ENCODE measurements around the gene SYAP1. TPM values are rescaled to one million over a fixed set of nuclear protein-coding genes. Genes with fewer than 3 reads are reported as not detected.

SYAP1 gene
- total and polyA plus RNA-seq, 2 donors (not counting 1 experiment from before 2014, with no cell fraction given) = 19.4 to 49.7 TPM

DNA sequence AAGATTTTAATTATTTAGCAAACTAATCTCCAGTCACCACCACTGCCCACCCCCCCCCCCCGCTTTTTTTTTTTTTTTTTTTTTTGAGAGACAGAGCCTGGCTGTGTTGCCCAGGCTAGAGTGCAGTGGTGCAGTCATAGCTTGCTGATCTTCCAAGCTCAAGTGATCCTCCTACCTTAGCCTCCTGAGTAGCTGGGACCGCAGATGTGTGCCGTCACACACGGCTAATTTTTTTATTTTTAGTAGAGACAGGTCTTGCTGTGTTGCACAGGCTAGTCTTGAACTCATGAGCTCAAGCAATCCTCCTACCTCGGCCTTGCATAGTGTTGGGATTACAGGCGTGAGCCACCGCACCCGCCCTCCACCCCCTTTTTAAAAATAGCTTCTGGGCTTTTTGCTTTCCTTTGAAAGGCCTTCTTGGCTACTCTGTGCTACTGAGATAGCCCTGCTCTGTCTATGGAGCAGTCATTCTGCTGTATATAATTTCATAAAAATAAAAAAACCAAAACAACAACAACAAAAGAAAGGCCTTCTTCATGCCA is 85.6 kb downstream of the SYAP1 start:
- H3K27ac ChIP-seq (ENCODE audit: insufficient read depth, low read length) = no peak overlapping the region
- no peak overlapping the region for H2AFZ ChIP-seq (ENCODE audit: low read length)
- no peaks in the 10 kb centered on the region for H3K27me3 ChIP-seq (ENCODE audit: control insufficient read depth, insufficient read depth, low read length)
- no peaks in the 10 kb centered on the region for H3K36me3 ChIP-seq (ENCODE audit: control insufficient read depth, insufficient read depth, low read length)
- no peak overlapping the region for H3K4me2 ChIP-seq (ENCODE audit: extremely low read depth, insufficient read depth, low read length)
- H4K20me1 ChIP-seq (ENCODE audit: control insufficient read depth, extremely low read depth, insufficient read depth, low read length) = no peaks in the 10 kb centered on the region
- peaks cover 4% of the 10 kb centered on the region for H3K4me1 ChIP-seq (ENCODE audit: control insufficient read depth, extremely low read depth, insufficient read depth, low read length)
- TF ChIP-seq EZH2 (IDR thresholded peaks at IDR 0.05; ENCODE audit: low read length, missing control alignments) = no peak
- no peak for TF ChIP-seq CTCF (conservative IDR thresholded peaks at IDR 0.05 in 1 of 2, IDR thresholded peaks at IDR 0.05 in 1 of 2; ENCODE audit: low read depth in 1 of 2, low read length in 2 of 2)
- no peak overlapping the region for H3K9ac ChIP-seq (ENCODE audit: insufficient read depth, low read length)
- H3K9me3 ChIP-seq (ENCODE audit: control insufficient read depth, insufficient read depth, low read depth, low read length) = no peaks in the 10 kb centered on the region
- H3K4me3 ChIP-seq (replicated peaks in 1 of 4; ENCODE audit: control extremely low read depth in 1 of 4, insufficient read depth in 1 of 4, low read depth in 3 of 4, low read length in 4 of 4) = no peak overlapping the region
- peaks cover 6% of the 10 kb centered on the region for H3K79me2 ChIP-seq (ENCODE audit: control insufficient read depth, insufficient read depth, low read length)
- no peak for DNase-seq (ENCODE audit: low read depth in 2 of 2)

GRCh38 chrX:16807548-16807947 is 88.1 kb downstream of the SYAP1 start:
- TF ChIP-seq EZH2 (IDR thresholded peaks at IDR 0.05; ENCODE audit: low read length, missing control alignments) (no peak), CTCF (conservative IDR thresholded peaks at IDR 0.05 in 1 of 2, IDR thresholded peaks at IDR 0.05 in 1 of 2; ENCODE audit: low read depth in 1 of 2, low read length in 2 of 2) (no peak)
- Histone ChIP-seq H3K9me3 (ENCODE audit: control insufficient read depth, insufficient read depth, low read depth, low read length) (no peaks in the 10 kb centered on the region), H3K36me3 (ENCODE audit: control insufficient read depth, insufficient read depth, low read length) (no peaks in the 10 kb centered on the region), H3K27me3 (ENCODE audit: control insufficient read depth, insufficient read depth, low read length) (no peaks in the 10 kb centered on the region), H4K20me1 (ENCODE audit: control insufficient read depth, extremely low read depth, insufficient read depth, low read length) (no peaks in the 10 kb centered on the region), H3K9ac (ENCODE audit: insufficient read depth, low read length) (no peak overlapping the region), H3K4me2 (ENCODE audit: extremely low read depth, insufficient read depth, low read length) (peak overlapping the region; percentile 75), H3K27ac (ENCODE audit: insufficient read depth, low read length) (peak overlapping the region; percentile 34), H3K4me3 (replicated peaks in 1 of 4; ENCODE audit: control extremely low read depth in 1 of 4, insufficient read depth in 1 of 4, low read depth in 3 of 4, low read length in 4 of 4) (peak overlapping the region; percentile 29 to 71 (median 41)), H3K79me2 (ENCODE audit: control insufficient read depth, insufficient read depth, low read length) (peaks cover 6% of the 10 kb centered on the region), H3K4me1 (ENCODE audit: control insufficient read depth, extremely low read depth, insufficient read depth, low read length) (peaks cover 4% of the 10 kb centered on the region), H2AFZ (ENCODE audit: low read length) (no peak overlapping the region)
- DNase-seq (ENCODE audit: low read depth in 2 of 2) = peak; percentile 11 to 23

- peak; percentile 33 to 84 for DNase-seq (ENCODE audit: low read depth in 2 of 2)
- peak overlapping the region; percentile 34 for H3K27ac ChIP-seq (ENCODE audit: insufficient read depth, low read length)
- no peaks in the 10 kb centered on the region for H3K9me3 ChIP-seq (ENCODE audit: control insufficient read depth, insufficient read depth, low read depth, low read length)
- peak overlapping the region; percentile 29 to 71 (median 41) for H3K4me3 ChIP-seq (replicated peaks in 1 of 4; ENCODE audit: control extremely low read depth in 1 of 4, insufficient read depth in 1 of 4, low read depth in 3 of 4, low read length in 4 of 4)
- H3K79me2 ChIP-seq (ENCODE audit: control insufficient read depth, insufficient read depth, low read length) = peaks cover 6% of the 10 kb centered on the region
- H3K4me2 ChIP-seq (ENCODE audit: extremely low read depth, insufficient read depth, low read length) = peak overlapping the region; percentile 75
- peaks cover 4% of the 10 kb centered on the region for H3K4me1 ChIP-seq (ENCODE audit: control insufficient read depth, extremely low read depth, insufficient read depth, low read length)
- no peak overlapping the region for H3K9ac ChIP-seq (ENCODE audit: insufficient read depth, low read length)
- TF ChIP-seq CTCF (conservative IDR thresholded peaks at IDR 0.05 in 1 of 2, IDR thresholded peaks at IDR 0.05 in 1 of 2; ENCODE audit: low read depth in 1 of 2, low read length in 2 of 2) (no peak), EZH2 (IDR thresholded peaks at IDR 0.05; ENCODE audit: low read length, missing control alignments) (no peak)
- H3K36me3 ChIP-seq (ENCODE audit: control insufficient read depth, insufficient read depth, low read length) = no peaks in the 10 kb centered on the region
- no peaks in the 10 kb centered on the region for H4K20me1 ChIP-seq (ENCODE audit: control insufficient read depth, extremely low read depth, insufficient read depth, low read length)
- no peak overlapping the region for H2AFZ ChIP-seq (ENCODE audit: low read length)
- H3K27me3 ChIP-seq (ENCODE audit: control insufficient read depth, insufficient read depth, low read length) = no peaks in the 10 kb centered on the region
These were observed 88.6 kb downstream of the SYAP1 start for GRCh38 chrX:16807976-16808542.

Data from fibroblast of lung (primary cell).